GM21717 (cell line): ENCODE data around the gene KCNJ4.

Experiments
- ATAC-seq: cut with Tn5 transposase; IDR thresholded peaks from one replicate; pipeline ENCODE4 v1.9.1; 2021; ENCODE audit warnings: mild to moderate bottlenecking, moderate library complexity; ENCODE audit not compliant: unreplicated experiment

Gene KCNJ4

GRCh38 chr22:38453066-38453672, 1.8 kb downstream of the KCNJ4 start:
- ATAC-seq = no peak

- no peak for ATAC-seq
Measured at GRCh38 chr22:38452373-38453065, 2.5 kb downstream of the KCNJ4 start.

GRCh38 chr22:38451864-38452263, 3.1 kb downstream of the KCNJ4 start:
- no peak for ATAC-seq

GRCh38 chr22:38451404-38451803, 3.6 kb downstream of the KCNJ4 start:
- ATAC-seq = no peak

- ATAC-seq = no peak
Measured at GRCh38 chr22:38450234-38450797, 4.7 kb downstream of the KCNJ4 start.

GRCh38 chr22:38449776-38450175, 5.2 kb downstream of the KCNJ4 start:
- ATAC-seq = no peak

GRCh38 chr22:38448945-38449745, 5.9 kb downstream of the KCNJ4 start:
- ATAC-seq = no peak

GRCh38 chr22:38446018-38446601, 8.9 kb downstream of the KCNJ4 start:
- ATAC-seq = no peak

- no peak for ATAC-seq
Measured at GRCh38 chr22:38444783-38445182, 10.2 kb downstream of the KCNJ4 start.

- ATAC-seq = no peak
Measured at GRCh38 chr22:38443628-38444521, 11.1 kb downstream of the KCNJ4 start.

- ATAC-seq = no peak
Measured at GRCh38 chr22:38442967-38443627, 11.9 kb downstream of the KCNJ4 start.

- ATAC-seq = no peak
Measured at GRCh38 chr22:38441620-38442287, 13.2 kb downstream of the KCNJ4 start.

GRCh38 chr22:38440747-38441350, 14.2 kb downstream of the KCNJ4 start:
- no peak for ATAC-seq

GRCh38 chr22:38437416-38437815, 17.6 kb downstream of the KCNJ4 start:
- no peak for ATAC-seq

GRCh38 chr22:38436629-38437395, 18.2 kb downstream of the KCNJ4 start:
- ATAC-seq = no peak

GRCh38 chr22:38435965-38436364, 19.0 kb downstream of the KCNJ4 start:
- no peak for ATAC-seq

GRCh38 chr22:38435010-38435409, 20.0 kb downstream of the KCNJ4 start:
- no peak for ATAC-seq

- no peak for ATAC-seq
Measured at GRCh38 chr22:38433871-38434270, 21.1 kb downstream of the KCNJ4 start.
